HepG2 (cell line): Measurements from ENCODE around the gene TRPM5. TPM values are rescaled to one million over a fixed set of nuclear protein-coding genes. Genes with fewer than 3 reads are reported as not detected.
A peak's percentile ranks its signal among the peaks of the same experiment; 100 is the strongest.

Experiments
- ARHGAP35 ChIP-seq: sonication (generic); formaldehyde crosslinking; IDR thresholded peaks from 2 replicates; pipeline ENCODE4 v1.9.0; 2022; ENCODE audit warnings: mild to moderate bottlenecking, inconsistent platforms, moderate library complexity, missing genetic modification reagents, borderline replicate concordance
- ARID5B ChIP-seq: IDR thresholded peaks from 2 replicates; pipeline ENCODE4 v1.4.0; 2020; ENCODE audit warnings: mild to moderate bottlenecking, missing genetic modification reagents
- BCLAF1 ChIP-seq: fragments of 450-650 bp; IDR thresholded peaks from 2 replicates; pipeline ENCODE4 v1.6.1; 2017; ENCODE audit warnings: mild to moderate bottlenecking
- CAMTA2 ChIP-seq: sonication (generic); formaldehyde crosslinking; IDR thresholded peaks from 2 replicates; pipeline ENCODE4 v1.4.0; 2020; ENCODE audit warnings: mild to moderate bottlenecking, missing genetic modification reagents, borderline replicate concordance
- EEA1 ChIP-seq: sonication (generic); formaldehyde crosslinking; IDR thresholded peaks from 2 replicates; pipeline ENCODE4 v1.5.1; 2020; ENCODE audit warnings: mild to moderate bottlenecking, missing genetic modification reagents, borderline replicate concordance
- ETV5 ChIP-seq: IDR thresholded peaks from 2 replicates; pipeline ENCODE4 v1.6.1; 2018; ENCODE audit warnings: missing biosample characterization, missing genetic modification reagents, inconsistent platforms, borderline replicate concordance
- ETV6 ChIP-seq: sonication (generic); formaldehyde crosslinking; conservative IDR thresholded peaks from 2 replicates; pipeline ENCODE4 v1.4.0; 2020; ENCODE audit warnings: missing genetic modification reagents
- GABPB1 ChIP-seq: IDR thresholded peaks from 2 replicates; pipeline ENCODE4 v1.6.1; 2016; ENCODE audit warnings: mild to moderate bottlenecking, missing genetic modification reagents, moderate library complexity, missing compliant biosample characterization
- GATAD2A ChIP-seq: IDR thresholded peaks from 2 replicates; pipeline ENCODE4 v1.6.1; 2016
- HMG20A ChIP-seq: IDR thresholded peaks from 2 replicates; pipeline ENCODE4 v1.6.1; 2016; ENCODE audit warnings: borderline replicate concordance
- MIXL1 ChIP-seq: IDR thresholded peaks from 2 replicates; pipeline ENCODE4 v1.6.1; 2016
- MTF1 ChIP-seq: sonication (generic); formaldehyde crosslinking; IDR thresholded peaks from 2 replicates; pipeline ENCODE4 v1.5.0; 2020; ENCODE audit warnings: missing genetic modification reagents
- NCOA1 ChIP-seq: sonication (generic); formaldehyde crosslinking; IDR thresholded peaks from 2 replicates; pipeline ENCODE4 v1.9.0; 2021; ENCODE audit warnings: missing genetic modification reagents
- NFYC ChIP-seq: IDR thresholded peaks from 2 replicates; pipeline ENCODE4 v1.6.1; 2016; ENCODE audit warnings: missing genetic modification reagents, missing compliant biosample characterization
- PHF8 ChIP-seq: sonication (generic); formaldehyde crosslinking; IDR thresholded peaks from 2 replicates; pipeline ENCODE4 v1.5.0; 2020; ENCODE audit warnings: missing genetic modification reagents
- PPARG ChIP-seq: conservative IDR thresholded peaks from 2 replicates; pipeline ENCODE4 v1.6.1; 2016; ENCODE audit warnings: missing biosample characterization, missing genetic modification reagents
- TBL1XR1 ChIP-seq: fragments of 150-350 bp; IDR thresholded peaks from 2 replicates; pipeline ENCODE4 v1.6.1; 2014; ENCODE audit warnings: borderline replicate concordance, low read length; ENCODE audit not compliant: partially characterized antibody
- THYN1 ChIP-seq: sonication (generic); formaldehyde crosslinking; IDR thresholded peaks from 2 replicates; pipeline ENCODE4 v1.8.1; 2023; ENCODE audit warnings: low read depth, mild to moderate bottlenecking, moderate library complexity, missing genetic modification reagents, borderline replicate concordance
- YY1 ChIP-seq: IDR thresholded peaks from 2 replicates; pipeline ENCODE4 v1.6.1; 2011; ENCODE audit warnings: low read length, low read depth, moderate library complexity, mild to moderate bottlenecking; ENCODE audit not compliant: insufficient read depth, insufficient replicate concordance
- ZNF543 ChIP-seq: sonication (generic); formaldehyde crosslinking; IDR thresholded peaks from 2 replicates; pipeline ENCODE4 v1.4.0; 2020; ENCODE audit warnings: mild to moderate bottlenecking, missing genetic modification reagents
- ZNF75D ChIP-seq: sonication (generic); formaldehyde crosslinking; IDR thresholded peaks from 2 replicates; pipeline ENCODE4 v1.8.1; 2023; ENCODE audit warnings: missing genetic modification reagents, mild to moderate bottlenecking, borderline replicate concordance
- ZNF770 ChIP-seq: sonication (generic); formaldehyde crosslinking; IDR thresholded peaks from 2 replicates; pipeline ENCODE4 v1.5.0; 2020; ENCODE audit warnings: mild to moderate bottlenecking, missing genetic modification reagents
- ZNF782 ChIP-seq: sonication (generic); formaldehyde crosslinking; IDR thresholded peaks from 2 replicates; pipeline ENCODE4 v1.4.0; 2020; ENCODE audit warnings: missing genetic modification reagents, mild to moderate bottlenecking, borderline replicate concordance
- polyA plus RNA-seq, 8 experiments: library from polyadenylated mRNA; depleted of rRNA in 3 of 8; stranded (reverse) in 7 of 8; unstranded in 1 of 8; fragments of >200 nt; fragmentation: Illumina TruSeq in 4 of 8; extraction: Trizol in 4 of 8; gene quantifications; 2 replicates each; pipeline versions ENCODE4 v1.2.1 to v1.2.3, GENCODE V29; 2011 to 2016; ENCODE audit warnings: low read depth in 4 of 8, missing spikeins in 1 of 8, mixed read lengths in 1 of 8; ENCODE audit not compliant: insufficient read depth in 1 of 8
- total RNA-seq, 5 experiments: library from RNA; depleted of rRNA; stranded (reverse); fragments of >200 nt; fragmentation: Illumina TruSeq; extraction: Trizol; gene quantifications; 2 replicates each; pipeline ENCODE4 v1.2.3, GENCODE V29; 2016; ENCODE audit warnings: low read depth in 1 of 5

TRPM5 gene
- total and polyA plus RNA-seq, 2 of the 13 experiments (the other 11 are each of a cell fraction or from before 2014, with no cell fraction given) = 0.12 TPM; not detected in 1

GRCh38 chr11:2420502-2421225 is 23.6 kb downstream of the TRPM5 start (continued):
- TF ChIP-seq ZNF770 (CRISPR knock-in tag) (no peak), TBL1XR1 (no peak), NFYC (no peak), ARID5B (CRISPR knock-in tag) (no peak), CAMTA2 (CRISPR knock-in tag) (no peak), HMG20A (CRISPR knock-in tag) (no peak), EEA1 (CRISPR knock-in tag) (no peak), ZNF543 (CRISPR knock-in tag) (no peak), ETV5 (no peak), ZNF75D (CRISPR knock-in tag) (no peak), THYN1 (CRISPR knock-in tag) (no peak), MIXL1 (CRISPR knock-in tag) (no peak), YY1 (peak; percentile 39), ARHGAP35 (CRISPR knock-in tag) (no peak), PPARG (CRISPR knock-in tag) (no peak), GABPB1 (CRISPR knock-in tag) (peak; percentile 76), NCOA1 (no peak), ZNF782 (CRISPR knock-in tag) (no peak), GATAD2A (CRISPR knock-in tag) (no peak), ETV6 (CRISPR knock-in tag) (no peak), PHF8 (CRISPR knock-in tag) (no peak), MTF1 (no peak), BCLAF1 (no peak)
